ENCODE measurements around the gene OCA2. TPM values are rescaled to one million over a fixed set of nuclear protein-coding genes. Genes with fewer than 3 reads are reported as not detected.

The OCA2 gene
- total and polyA plus RNA-seq, 2 of the 8 experiments (the other 6 are each of a cell fraction or from before 2014, with no cell fraction given), result 0.20 TPM

DNA sequence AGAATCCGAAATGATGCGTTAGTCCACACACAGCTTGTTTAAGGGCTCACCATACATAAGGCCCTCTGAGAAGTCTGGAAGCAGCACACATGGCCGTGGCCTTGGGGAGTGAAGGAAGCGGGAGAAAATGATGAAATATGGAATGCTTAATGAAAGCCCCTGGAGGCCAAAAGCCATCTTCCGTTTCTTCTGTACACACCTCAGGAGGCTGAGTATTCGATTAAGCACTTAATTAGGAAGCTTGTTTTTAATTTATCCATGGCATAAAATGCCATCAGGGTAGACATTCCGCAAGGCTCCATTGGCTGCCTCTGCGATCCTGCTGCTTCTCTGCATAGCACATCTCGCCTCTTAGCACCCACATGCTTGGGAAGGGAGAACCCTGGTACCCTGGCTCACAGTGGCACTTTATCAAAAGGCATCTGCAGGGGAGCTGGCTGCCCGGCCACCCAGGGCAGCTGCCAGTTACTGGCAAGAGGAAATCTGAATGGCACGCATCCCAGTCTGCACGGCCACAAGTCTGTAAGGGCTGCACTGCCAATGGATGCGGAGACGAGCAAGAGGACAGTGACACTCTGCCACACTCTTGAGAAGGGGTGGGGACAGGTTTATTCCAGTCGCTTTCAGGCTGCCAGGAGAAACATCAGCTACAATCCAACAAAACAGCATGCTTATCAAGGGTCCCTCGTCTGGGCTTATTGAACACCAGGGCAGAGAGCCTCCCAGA lies 356.2 kb downstream of the OCA2 start:
- Histone ChIP-seq H3K4me2 (ENCODE audit: insufficient read depth in 1 of 2, low read depth in 2 of 2, low read length in 2 of 2) (no peak overlapping the region), H3K4me3 (ENCODE audit: extremely low read depth in 1 of 4, insufficient read depth in 2 of 4, low read depth in 3 of 4, low read length in 4 of 4) (no peak overlapping the region), H2BK5ac (ENCODE audit: low read depth, low read length) (no peak overlapping the region), H3K79me1 (ENCODE audit: low read depth, low read length) (no peaks in the 10 kb centered on the region), H3K18ac (ENCODE audit: extremely low read depth, low read length) (no peak overlapping the region), H2BK12ac (ENCODE audit: low read depth, low read length) (no peak overlapping the region), H3K23me2 (ENCODE audit: low read depth, low read length) (no peaks in the 10 kb centered on the region; the same call in 1 of the 2 replicates), H3K4ac (replicated peaks; ENCODE audit: insufficient read length, low read depth, low read length) (no peak overlapping the region), H2BK15ac (ENCODE audit: low read length) (no peak overlapping the region), H3K14ac (ENCODE audit: insufficient read length) (no peak overlapping the region), H3K9ac (replicated peaks in 1 of 4; ENCODE audit: extremely low read depth in 1 of 4, low read depth in 3 of 4, low read length in 3 of 4) (no peak overlapping the region), H3K56ac (replicated peaks; ENCODE audit: insufficient read length, low read depth, low read length) (no peak overlapping the region), H2AFZ (ENCODE audit: low read length) (no peak overlapping the region), H4K8ac (ENCODE audit: extremely low read depth, insufficient read depth, low read length) (no peak overlapping the region), H4K5ac (ENCODE audit: insufficient read length, low read depth, low read length) (no peak overlapping the region), H3K9me3 (ENCODE audit: insufficient read depth in 2 of 2, low read depth in 1 of 2, low read length in 1 of 2) (no peaks in the 10 kb centered on the region), H2BK20ac (ENCODE audit: low read length) (no peak overlapping the region), H3K27me3 (replicated peaks in 1 of 4; ENCODE audit: control insufficient read depth in 3 of 4, extremely low read depth in 1 of 4, insufficient read depth in 3 of 4, low read length in 3 of 4) (no peaks in the 10 kb centered on the region; a peak in 1 of 7 replicates), H3K79me2 (ENCODE audit: control insufficient read depth in 1 of 2, insufficient read depth in 2 of 2, low read length in 2 of 2) (no peaks in the 10 kb centered on the region), H3K27ac (ENCODE audit: low read depth, low read length) (no peak overlapping the region), H4K20me1 (replicated peaks in 1 of 2; ENCODE audit: control insufficient read depth in 1 of 2, insufficient read depth in 2 of 2, low read length in 2 of 2) (no peaks in the 10 kb centered on the region), H3K4me1 (replicated peaks in 1 of 4; ENCODE audit: control insufficient read depth in 3 of 4, insufficient read depth in 4 of 4, low read length in 3 of 4) (no peaks in the 10 kb centered on the region), H3K36me3 (ENCODE audit: control insufficient read depth in 2 of 4, insufficient read depth in 4 of 4, low read length in 3 of 4) (no peaks in the 10 kb centered on the region), H3K23ac (ENCODE audit: insufficient read length) (no peak overlapping the region), H2AK5ac (ENCODE audit: low read depth, low read length) (no peak overlapping the region), H4K91ac (replicated peaks; ENCODE audit: insufficient read length, low read length) (no peak overlapping the region), H2BK120ac (replicated peaks; ENCODE audit: low read depth, low read length) (no peak overlapping the region)
- FAIRE-seq (no peak), DNase-seq (ENCODE audit: low read depth in 1 of 2, low spot score in 2 of 2) (peak in 1 of 2 experiments; percentile 37)
- CTCF ChIA-PET (ENCODE audit: partially characterized antibody), result interaction anchor here (0.6 to 2.0 kb wide), 6 partner anchors 19 to 1798 kb away, joined by 3 to 6 read pairs (median 3); no protein-coding TSS in a partner anchor
- 95% methylated on average over 16 of the region's 16 CpGs; no CpG with 5 or more reads in 1 of the 2 experiments for WGBS, 2 experiments (ENCODE audit: extremely low coverage in 1 of 2, insufficient coverage in 1 of 2, insufficient read length in 1 of 2, insufficient replicate concordance in 2 of 2, low coverage in 1 of 2, low lambda C conversion rate in 2 of 2, missing lambda C conversion rate in 1 of 2)
- TF ChIP-seq CHD2 (IDR thresholded peaks at IDR 0.05; ENCODE audit: low read length), result no peak
- TF ChIP-seq EP300 (IDR thresholded peaks at IDR 0.05; ENCODE audit: borderline replicate concordance in 1 of 2, low read depth in 2 of 2, low read length in 2 of 2), result no peak
- TF ChIP-seq NANOG (IDR thresholded peaks at IDR 0.05; ENCODE audit: insufficient read depth, low read depth, low read length, poor library complexity, severe bottlenecking), result no peak
- no peak for TF ChIP-seq NRF1 (IDR thresholded peaks at IDR 0.05; ENCODE audit: low read depth, low read length)
- no peak for TF ChIP-seq GTF2F1 (IDR thresholded peaks at IDR 0.05; ENCODE audit: borderline replicate concordance, low read depth, low read length)
- no peak for TF ChIP-seq YY1 (IDR thresholded peaks at IDR 0.05; ENCODE audit: low read depth, low read length)
- POLR2A ChIA-PET (ENCODE audit: partially characterized antibody), result no interaction called here

Data from H1 (cell line).